ENCODE measurements around the gene BTBD10.
A peak's percentile ranks its signal among the peaks of the same experiment; 100 is the strongest.

Gene BTBD10

DNA sequence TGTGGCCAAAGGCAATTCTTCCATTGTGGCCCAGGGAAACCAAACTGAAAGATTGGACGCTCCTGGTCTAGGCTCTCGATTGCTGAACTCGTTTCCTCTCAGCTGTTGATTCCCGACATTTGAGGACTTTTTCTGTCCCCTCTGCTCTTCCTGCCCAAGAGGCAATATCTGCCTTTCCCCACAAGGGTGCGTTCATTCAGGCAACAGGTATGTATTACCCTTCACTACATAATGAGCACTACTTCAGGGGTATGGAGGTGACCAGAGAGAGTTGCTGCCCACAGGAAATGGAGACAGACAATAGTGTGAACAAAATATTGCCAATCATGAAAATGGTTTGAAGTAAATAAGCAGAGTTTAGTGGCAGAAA is 24.6 kb upstream of the BTBD10 start:
- no peak for DNase-seq (ENCODE audit: low spot score)

DNA sequence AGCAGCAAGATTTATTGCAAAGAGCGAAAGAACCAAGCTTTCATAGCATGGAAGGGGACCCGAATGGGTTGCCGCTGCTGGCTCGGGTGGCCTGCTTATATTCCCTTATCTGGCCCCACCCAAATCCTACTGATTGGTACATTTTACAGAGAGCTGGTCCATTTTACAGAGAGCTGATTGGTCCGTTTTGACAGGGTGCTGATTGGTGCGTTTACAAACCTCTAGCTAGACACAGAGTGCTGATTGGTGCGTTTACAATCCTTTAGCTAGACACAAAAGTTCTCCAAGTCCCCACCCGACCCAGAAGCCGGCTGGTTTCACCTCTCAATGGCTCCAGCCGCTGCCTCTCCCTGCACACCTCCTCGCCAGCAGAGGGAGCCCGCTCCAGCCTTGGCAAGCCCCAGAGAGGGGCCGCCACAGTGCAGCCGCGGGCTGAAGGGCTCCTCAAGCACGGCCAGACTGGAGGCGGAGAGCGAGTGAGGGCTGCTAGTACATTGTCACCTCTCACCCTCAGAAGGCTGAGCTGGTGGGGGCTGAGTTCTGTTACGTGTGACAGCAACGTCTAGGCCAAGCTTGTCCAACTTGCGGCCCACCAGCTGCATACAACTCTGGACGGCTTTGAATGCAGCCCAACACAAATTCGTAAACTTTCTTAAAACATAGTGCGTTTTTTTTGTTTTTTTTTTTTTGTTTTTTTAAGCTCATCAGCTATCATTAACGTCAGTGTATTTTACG is 24.1 kb upstream of the BTBD10 start:
- Histone ChIP-seq H3K9me3 (ENCODE audit: severe bottlenecking) (no peaks in the 10 kb centered on the region), H3K4me3 (ENCODE audit: severe bottlenecking) (no peak overlapping the region), H3K36me3 (ENCODE audit: low read depth) (no peaks in the 10 kb centered on the region), H3K27me3 (ENCODE audit: insufficient read depth, poor library complexity, severe bottlenecking) (no peaks in the 10 kb centered on the region), H3K27ac (ENCODE audit: poor library complexity, severe bottlenecking) (no peak overlapping the region), H3K4me1 (ENCODE audit: insufficient read depth, poor library complexity, severe bottlenecking) (no peaks in the 10 kb centered on the region)
- TF ChIP-seq, protein P1, sequence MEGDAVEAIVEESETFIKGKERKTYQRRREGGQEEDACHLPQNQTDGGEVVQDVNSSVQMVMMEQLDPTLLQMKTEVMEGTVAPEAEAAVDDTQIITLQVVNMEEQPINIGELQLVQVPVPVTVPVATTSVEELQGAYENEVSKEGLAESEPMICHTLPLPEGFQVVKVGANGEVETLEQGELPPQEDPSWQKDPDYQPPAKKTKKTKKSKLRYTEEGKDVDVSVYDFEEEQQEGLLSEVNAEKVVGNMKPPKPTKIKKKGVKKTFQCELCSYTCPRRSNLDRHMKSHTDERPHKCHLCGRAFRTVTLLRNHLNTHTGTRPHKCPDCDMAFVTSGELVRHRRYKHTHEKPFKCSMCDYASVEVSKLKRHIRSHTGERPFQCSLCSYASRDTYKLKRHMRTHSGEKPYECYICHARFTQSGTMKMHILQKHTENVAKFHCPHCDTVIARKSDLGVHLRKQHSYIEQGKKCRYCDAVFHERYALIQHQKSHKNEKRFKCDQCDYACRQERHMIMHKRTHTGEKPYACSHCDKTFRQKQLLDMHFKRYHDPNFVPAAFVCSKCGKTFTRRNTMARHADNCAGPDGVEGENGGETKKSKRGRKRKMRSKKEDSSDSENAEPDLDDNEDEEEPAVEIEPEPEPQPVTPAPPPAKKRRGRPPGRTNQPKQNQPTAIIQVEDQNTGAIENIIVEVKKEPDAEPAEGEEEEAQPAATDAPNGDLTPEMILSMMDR (IDR thresholded peaks at IDR 0.05; ENCODE audit: poor library complexity, severe bottlenecking) = peak; percentile 32
- ATAC-seq (ENCODE audit: low read depth) (no peak), DNase-seq (ENCODE audit: low spot score) (no peak)

More for the DNA sequence above, 24.6 kb upstream of the BTBD10 start:
- H3K9me3 ChIP-seq (ENCODE audit: severe bottlenecking) = no peaks in the 10 kb centered on the region
- TF ChIP-seq, protein P1 (IDR thresholded peaks at IDR 0.05; ENCODE audit: poor library complexity, severe bottlenecking) = no peak
- no peaks in the 10 kb centered on the region for H3K27me3 ChIP-seq (ENCODE audit: insufficient read depth, poor library complexity, severe bottlenecking)
- H3K27ac ChIP-seq (ENCODE audit: poor library complexity, severe bottlenecking) = no peak overlapping the region
- no peaks in the 10 kb centered on the region for H3K4me1 ChIP-seq (ENCODE audit: insufficient read depth, poor library complexity, severe bottlenecking)
- ATAC-seq (ENCODE audit: low read depth) = no peak
- H3K4me3 ChIP-seq (ENCODE audit: severe bottlenecking) = no peak overlapping the region
- H3K36me3 ChIP-seq (ENCODE audit: low read depth) = no peaks in the 10 kb centered on the region

DNA sequence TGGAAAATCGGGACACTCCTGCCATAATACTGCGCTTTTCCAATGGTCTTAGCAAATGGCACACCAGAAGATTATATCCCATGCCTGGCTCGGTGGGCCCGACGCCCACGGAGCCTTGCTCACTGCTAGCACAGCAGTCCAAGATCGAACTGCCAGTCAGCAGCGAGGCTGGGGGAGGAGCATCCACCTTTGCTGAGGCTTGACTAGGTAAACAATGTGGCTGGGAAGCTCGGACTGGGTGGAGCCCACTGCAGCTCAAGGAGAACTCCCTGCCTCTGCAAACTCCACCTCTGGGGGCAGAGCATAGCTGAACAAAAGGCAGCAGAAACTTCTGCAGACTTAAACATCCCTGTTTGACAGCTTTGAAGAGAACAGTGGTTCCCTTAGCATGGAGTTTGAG is 17.2 kb upstream of the BTBD10 start:
- ATAC-seq (ENCODE audit: low read depth) (no peak), DNase-seq (ENCODE audit: low spot score) (no peak)
- no peaks in the 10 kb centered on the region for H3K9me3 ChIP-seq (ENCODE audit: severe bottlenecking)
- H3K36me3 ChIP-seq (ENCODE audit: low read depth) = no peaks in the 10 kb centered on the region
- TF ChIP-seq, protein P1 (IDR thresholded peaks at IDR 0.05; ENCODE audit: poor library complexity, severe bottlenecking) = no peak
- H3K4me1 ChIP-seq (ENCODE audit: insufficient read depth, poor library complexity, severe bottlenecking) = no peaks in the 10 kb centered on the region
- H3K27me3 ChIP-seq (ENCODE audit: insufficient read depth, poor library complexity, severe bottlenecking) = peaks cover 3% of the 10 kb centered on the region
- no peak overlapping the region for H3K27ac ChIP-seq (ENCODE audit: poor library complexity, severe bottlenecking)
- H3K4me3 ChIP-seq (ENCODE audit: severe bottlenecking) = no peak overlapping the region

DNA sequence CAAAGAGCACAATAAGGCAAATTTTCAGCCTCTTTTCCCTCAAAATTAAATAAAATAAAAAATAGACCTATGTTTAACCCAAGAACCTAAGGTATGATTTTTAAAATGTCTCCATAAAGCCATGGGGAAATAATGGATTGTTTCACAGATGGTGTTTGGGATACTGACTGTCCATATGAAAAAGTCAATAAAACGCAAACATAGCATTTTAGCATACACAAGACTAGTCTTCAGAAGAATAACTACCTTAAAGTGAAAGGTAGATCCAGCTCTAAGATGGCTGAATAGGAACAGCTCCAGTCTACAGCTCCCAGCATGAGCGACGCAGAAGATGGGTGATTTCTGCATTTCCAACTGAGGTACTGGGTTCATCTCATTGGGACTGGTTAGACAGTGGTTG is 16.7 kb upstream of the BTBD10 start:
- TF ChIP-seq, protein P1 (IDR thresholded peaks at IDR 0.05; ENCODE audit: poor library complexity, severe bottlenecking) = no peak
- no peak for ATAC-seq (ENCODE audit: low read depth)

DNA sequence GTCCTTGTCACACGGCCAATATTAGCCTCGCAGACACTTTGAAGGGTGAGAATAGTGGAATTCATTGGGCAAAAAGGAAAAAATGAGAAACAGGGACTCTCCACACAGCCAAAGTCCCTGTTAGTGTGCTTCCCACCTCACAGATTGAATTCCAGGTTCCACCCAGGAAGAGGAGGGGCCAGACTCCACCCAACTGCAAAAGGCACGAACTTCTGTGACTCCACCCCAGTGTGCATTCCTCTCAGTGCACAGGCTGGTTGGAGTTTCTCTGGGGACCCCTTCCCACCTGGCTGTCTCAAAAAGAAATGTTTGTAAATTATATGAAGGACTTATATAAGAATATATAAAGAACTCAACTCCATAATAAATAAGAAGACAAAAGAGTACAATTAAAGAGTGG is 12.1 kb upstream of the BTBD10 start:
- H3K4me1 ChIP-seq (ENCODE audit: insufficient read depth, poor library complexity, severe bottlenecking) = no peaks in the 10 kb centered on the region

More for the DNA sequence above, 16.7 kb upstream of the BTBD10 start:
- Histone ChIP-seq H3K4me1 (ENCODE audit: insufficient read depth, poor library complexity, severe bottlenecking) (no peaks in the 10 kb centered on the region), H3K27ac (ENCODE audit: poor library complexity, severe bottlenecking) (no peak overlapping the region), H3K27me3 (ENCODE audit: insufficient read depth, poor library complexity, severe bottlenecking) (peaks cover 3% of the 10 kb centered on the region), H3K4me3 (ENCODE audit: severe bottlenecking) (no peak overlapping the region), H3K9me3 (ENCODE audit: severe bottlenecking) (no peaks in the 10 kb centered on the region), H3K36me3 (ENCODE audit: low read depth) (no peaks in the 10 kb centered on the region)
- DNase-seq (ENCODE audit: low spot score) = no peak

More for the DNA sequence above, 12.1 kb upstream of the BTBD10 start:
- Histone ChIP-seq H3K36me3 (ENCODE audit: low read depth) (no peaks in the 10 kb centered on the region), H3K27me3 (ENCODE audit: insufficient read depth, poor library complexity, severe bottlenecking) (peaks cover 3% of the 10 kb centered on the region), H3K4me3 (ENCODE audit: severe bottlenecking) (no peak overlapping the region), H3K27ac (ENCODE audit: poor library complexity, severe bottlenecking) (no peak overlapping the region), H3K9me3 (ENCODE audit: severe bottlenecking) (no peaks in the 10 kb centered on the region)
- ATAC-seq (ENCODE audit: low read depth) (no peak), DNase-seq (ENCODE audit: low spot score) (no peak)
- TF ChIP-seq, protein P1 (IDR thresholded peaks at IDR 0.05; ENCODE audit: poor library complexity, severe bottlenecking) = no peak
